ENCODE data around the gene BIRC6.

DNA sequence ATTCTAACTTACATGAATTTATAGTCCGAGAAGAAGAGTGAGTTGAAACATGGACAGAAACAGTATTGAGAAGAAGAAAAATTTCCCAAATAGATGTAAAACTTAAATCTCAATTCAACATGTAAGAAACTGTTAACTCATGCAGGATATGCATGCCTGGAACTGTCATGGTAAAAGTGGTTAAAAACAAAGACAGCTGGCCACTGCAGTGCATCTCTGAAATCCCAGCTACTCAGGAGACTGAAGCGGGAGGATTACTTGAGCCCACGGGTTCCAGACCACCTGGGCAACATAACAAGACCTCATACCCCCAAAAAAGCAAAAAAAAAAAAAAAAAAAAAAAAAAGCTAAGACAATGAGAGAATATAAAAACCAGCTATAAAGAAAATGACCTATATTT is 178.0 kb downstream of the BIRC6 start:
- TF ChIP-seq, protein P1, sequence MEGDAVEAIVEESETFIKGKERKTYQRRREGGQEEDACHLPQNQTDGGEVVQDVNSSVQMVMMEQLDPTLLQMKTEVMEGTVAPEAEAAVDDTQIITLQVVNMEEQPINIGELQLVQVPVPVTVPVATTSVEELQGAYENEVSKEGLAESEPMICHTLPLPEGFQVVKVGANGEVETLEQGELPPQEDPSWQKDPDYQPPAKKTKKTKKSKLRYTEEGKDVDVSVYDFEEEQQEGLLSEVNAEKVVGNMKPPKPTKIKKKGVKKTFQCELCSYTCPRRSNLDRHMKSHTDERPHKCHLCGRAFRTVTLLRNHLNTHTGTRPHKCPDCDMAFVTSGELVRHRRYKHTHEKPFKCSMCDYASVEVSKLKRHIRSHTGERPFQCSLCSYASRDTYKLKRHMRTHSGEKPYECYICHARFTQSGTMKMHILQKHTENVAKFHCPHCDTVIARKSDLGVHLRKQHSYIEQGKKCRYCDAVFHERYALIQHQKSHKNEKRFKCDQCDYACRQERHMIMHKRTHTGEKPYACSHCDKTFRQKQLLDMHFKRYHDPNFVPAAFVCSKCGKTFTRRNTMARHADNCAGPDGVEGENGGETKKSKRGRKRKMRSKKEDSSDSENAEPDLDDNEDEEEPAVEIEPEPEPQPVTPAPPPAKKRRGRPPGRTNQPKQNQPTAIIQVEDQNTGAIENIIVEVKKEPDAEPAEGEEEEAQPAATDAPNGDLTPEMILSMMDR (IDR thresholded peaks at IDR 0.05), result no peak
- TF ChIP-seq POLR2A (IDR thresholded peaks at IDR 0.05), result no peak
